ENCODE data around the gene NCAM1. TPM values are rescaled to one million over a fixed set of nuclear protein-coding genes. Genes with fewer than 3 reads are reported as not detected.

NCAM1 gene
- total and polyA plus RNA-seq, 9 of the 15 experiments (the other 6 are each of a cell fraction or from before 2014, with no cell fraction given) = 0.09 to 0.23 TPM; not detected in 7

DNA sequence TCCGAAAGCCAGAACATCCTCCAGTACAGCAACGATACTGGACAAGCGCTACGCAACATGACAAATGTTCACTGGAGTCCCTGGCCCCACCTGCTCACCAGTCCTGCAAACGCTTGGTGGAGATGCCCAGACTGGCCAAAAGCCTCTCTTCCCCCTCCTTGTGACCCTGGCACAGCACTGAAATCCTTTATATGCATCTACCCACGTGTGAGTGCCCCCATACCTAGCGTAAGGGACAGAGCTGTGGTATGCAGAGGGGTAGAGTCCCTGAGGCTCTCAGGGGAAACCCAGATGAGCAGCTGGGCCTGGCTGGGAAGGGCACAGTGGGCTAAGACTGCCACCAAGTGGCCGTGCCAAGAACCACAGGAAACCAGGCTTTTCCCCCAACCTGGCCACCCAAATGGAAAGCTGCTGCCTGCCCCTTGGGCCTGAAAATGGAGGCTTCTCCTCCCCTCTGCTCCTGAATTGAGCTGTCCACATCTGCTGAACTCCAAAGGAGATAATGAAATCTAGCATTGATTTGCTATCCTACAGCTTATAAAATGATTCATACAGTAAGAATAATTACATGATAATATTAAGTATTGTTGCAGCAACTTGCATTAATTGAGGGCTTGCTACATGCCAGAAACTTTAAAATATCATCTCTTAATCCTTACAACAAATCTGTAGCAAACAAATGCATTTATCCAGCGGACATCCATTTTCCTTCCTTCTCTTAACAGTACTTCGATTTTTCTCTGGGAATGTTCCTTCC is 328.4 kb downstream of the NCAM1 start (continued):
- no peak for TF ChIP-seq EGR1 (conservative IDR thresholded peaks at IDR 0.05)
- TF ChIP-seq NFIX (CRISPR knock-in tag; IDR thresholded peaks at IDR 0.05; ENCODE audit: low read depth) = no peak
- no peak for TF ChIP-seq FUS (optimal IDR thresholded peaks at IDR 0.05; ENCODE audit: low read depth, low read length)
- no peak for TF ChIP-seq BRD4 (IDR thresholded peaks at IDR 0.05)
- TF ChIP-seq, protein P1, sequence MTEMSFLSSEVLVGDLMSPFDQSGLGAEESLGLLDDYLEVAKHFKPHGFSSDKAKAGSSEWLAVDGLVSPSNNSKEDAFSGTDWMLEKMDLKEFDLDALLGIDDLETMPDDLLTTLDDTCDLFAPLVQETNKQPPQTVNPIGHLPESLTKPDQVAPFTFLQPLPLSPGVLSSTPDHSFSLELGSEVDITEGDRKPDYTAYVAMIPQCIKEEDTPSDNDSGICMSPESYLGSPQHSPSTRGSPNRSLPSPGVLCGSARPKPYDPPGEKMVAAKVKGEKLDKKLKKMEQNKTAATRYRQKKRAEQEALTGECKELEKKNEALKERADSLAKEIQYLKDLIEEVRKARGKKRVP (CRISPR knock-in tag; IDR thresholded peaks at IDR 0.05) = no peak
- TF ChIP-seq SMAD4 (CRISPR knock-in tag; conservative IDR thresholded peaks at IDR 0.05) = no peak
- no peak for TF ChIP-seq SMARCE1 (IDR thresholded peaks at IDR 0.05)
- no peak for TF ChIP-seq ZNF324 (CRISPR knock-in tag; IDR thresholded peaks at IDR 0.05)
- TF ChIP-seq, protein P2, sequence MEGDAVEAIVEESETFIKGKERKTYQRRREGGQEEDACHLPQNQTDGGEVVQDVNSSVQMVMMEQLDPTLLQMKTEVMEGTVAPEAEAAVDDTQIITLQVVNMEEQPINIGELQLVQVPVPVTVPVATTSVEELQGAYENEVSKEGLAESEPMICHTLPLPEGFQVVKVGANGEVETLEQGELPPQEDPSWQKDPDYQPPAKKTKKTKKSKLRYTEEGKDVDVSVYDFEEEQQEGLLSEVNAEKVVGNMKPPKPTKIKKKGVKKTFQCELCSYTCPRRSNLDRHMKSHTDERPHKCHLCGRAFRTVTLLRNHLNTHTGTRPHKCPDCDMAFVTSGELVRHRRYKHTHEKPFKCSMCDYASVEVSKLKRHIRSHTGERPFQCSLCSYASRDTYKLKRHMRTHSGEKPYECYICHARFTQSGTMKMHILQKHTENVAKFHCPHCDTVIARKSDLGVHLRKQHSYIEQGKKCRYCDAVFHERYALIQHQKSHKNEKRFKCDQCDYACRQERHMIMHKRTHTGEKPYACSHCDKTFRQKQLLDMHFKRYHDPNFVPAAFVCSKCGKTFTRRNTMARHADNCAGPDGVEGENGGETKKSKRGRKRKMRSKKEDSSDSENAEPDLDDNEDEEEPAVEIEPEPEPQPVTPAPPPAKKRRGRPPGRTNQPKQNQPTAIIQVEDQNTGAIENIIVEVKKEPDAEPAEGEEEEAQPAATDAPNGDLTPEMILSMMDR (IDR thresholded peaks at IDR 0.05 in 2 of 3, conservative IDR thresholded peaks at IDR 0.05 in 1 of 3; ENCODE audit: insufficient read depth in 2 of 3, low read depth in 1 of 3, low read length in 3 of 3) = peak; percentile 85 to 91 (median 89)
- no peak for TF ChIP-seq POLR3A (IDR thresholded peaks at IDR 0.05; ENCODE audit: borderline replicate concordance, extremely low read depth, insufficient read depth, insufficient read length)
- TF ChIP-seq ERF (CRISPR knock-in tag; IDR thresholded peaks at IDR 0.05) = no peak
- no peak for TF ChIP-seq POLR2H (tag; IDR thresholded peaks at IDR 0.05; ENCODE audit: low read depth)
- no peak for TF ChIP-seq KLF10 (CRISPR knock-in tag; IDR thresholded peaks at IDR 0.05)
- no peak for TF ChIP-seq HCFC1 (IDR thresholded peaks at IDR 0.05; ENCODE audit: low read depth, low read length)
- no peak for TF ChIP-seq CBFA2T2 (conservative IDR thresholded peaks at IDR 0.05)
- TF ChIP-seq, protein P3, sequence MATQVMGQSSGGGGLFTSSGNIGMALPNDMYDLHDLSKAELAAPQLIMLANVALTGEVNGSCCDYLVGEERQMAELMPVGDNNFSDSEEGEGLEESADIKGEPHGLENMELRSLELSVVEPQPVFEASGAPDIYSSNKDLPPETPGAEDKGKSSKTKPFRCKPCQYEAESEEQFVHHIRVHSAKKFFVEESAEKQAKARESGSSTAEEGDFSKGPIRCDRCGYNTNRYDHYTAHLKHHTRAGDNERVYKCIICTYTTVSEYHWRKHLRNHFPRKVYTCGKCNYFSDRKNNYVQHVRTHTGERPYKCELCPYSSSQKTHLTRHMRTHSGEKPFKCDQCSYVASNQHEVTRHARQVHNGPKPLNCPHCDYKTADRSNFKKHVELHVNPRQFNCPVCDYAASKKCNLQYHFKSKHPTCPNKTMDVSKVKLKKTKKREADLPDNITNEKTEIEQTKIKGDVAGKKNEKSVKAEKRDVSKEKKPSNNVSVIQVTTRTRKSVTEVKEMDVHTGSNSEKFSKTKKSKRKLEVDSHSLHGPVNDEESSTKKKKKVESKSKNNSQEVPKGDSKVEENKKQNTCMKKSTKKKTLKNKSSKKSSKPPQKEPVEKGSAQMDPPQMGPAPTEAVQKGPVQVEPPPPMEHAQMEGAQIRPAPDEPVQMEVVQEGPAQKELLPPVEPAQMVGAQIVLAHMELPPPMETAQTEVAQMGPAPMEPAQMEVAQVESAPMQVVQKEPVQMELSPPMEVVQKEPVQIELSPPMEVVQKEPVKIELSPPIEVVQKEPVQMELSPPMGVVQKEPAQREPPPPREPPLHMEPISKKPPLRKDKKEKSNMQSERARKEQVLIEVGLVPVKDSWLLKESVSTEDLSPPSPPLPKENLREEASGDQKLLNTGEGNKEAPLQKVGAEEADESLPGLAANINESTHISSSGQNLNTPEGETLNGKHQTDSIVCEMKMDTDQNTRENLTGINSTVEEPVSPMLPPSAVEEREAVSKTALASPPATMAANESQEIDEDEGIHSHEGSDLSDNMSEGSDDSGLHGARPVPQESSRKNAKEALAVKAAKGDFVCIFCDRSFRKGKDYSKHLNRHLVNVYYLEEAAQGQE (IDR thresholded peaks at IDR 0.05; ENCODE audit: borderline replicate concordance) = peak; percentile 79
- TF ChIP-seq, protein P3 (CRISPR knock-in tag; IDR thresholded peaks at IDR 0.05; ENCODE audit: low read depth) = no peak
- no peak for TF ChIP-seq E2F3 (CRISPR knock-in tag; IDR thresholded peaks at IDR 0.05)

All from K562 (cell line).